Measurements from ENCODE around the gene C10orf90. TPM values are rescaled to one million over a fixed set of nuclear protein-coding genes. Genes with fewer than 3 reads are reported as not detected.

Gene C10orf90
- polyA plus RNA-seq, 3 donors: not detected

- no peaks in the 10 kb centered on the region for H3K27me3 ChIP-seq (ENCODE audit: control insufficient read depth in 2 of 2, insufficient read depth in 2 of 2, low read length in 2 of 2)
- H3K4me1 ChIP-seq (ENCODE audit: control insufficient read depth in 1 of 2, insufficient read depth in 2 of 2, low read length in 2 of 2): no peaks in the 10 kb centered on the region
- H3K4me3 ChIP-seq (replicated peaks in 1 of 3; ENCODE audit: low read depth in 2 of 3, low read length in 3 of 3): no peak overlapping the region
- H3K79me2 ChIP-seq (ENCODE audit: insufficient read depth, low read length): no peaks in the 10 kb centered on the region
- H3K4me1 Mint-ChIP-seq: no peaks in the 10 kb centered on the region
- TF ChIP-seq CTCF (IDR thresholded peaks at IDR 0.05): no peak
- peaks cover 4 to 6% (median 4%) of the 10 kb centered on the region in 3 donors for H3K27me3 Mint-ChIP-seq (ENCODE audit: low read depth in 3 of 3)
- no peak overlapping the region for H3K4me2 ChIP-seq (replicated peaks; ENCODE audit: extremely low read depth, low read length, poor library complexity, severe bottlenecking)
- no peak overlapping the region for H3K4me3 Mint-ChIP-seq
- no peak overlapping the region for H3K27ac ChIP-seq (ENCODE audit: low read depth in 1 of 2, low read length in 2 of 2)
- H3K9ac ChIP-seq (ENCODE audit: insufficient read depth, low read length, poor library complexity, severe bottlenecking): no peak overlapping the region
- H3K9me3 ChIP-seq (replicated peaks in 1 of 2; ENCODE audit: control insufficient read depth in 1 of 2, insufficient read depth in 1 of 2, low read length in 2 of 2): peaks cover under 1 to 6% of the 10 kb centered on the region in 2 donors
- H3K36me3 Mint-ChIP-seq: no peaks in the 10 kb centered on the region
- H3K9me3 Mint-ChIP-seq: peaks cover 0 to 9% (median 2%) of the 10 kb centered on the region in 7 donors
- DNase-seq: no peak
- no peak overlapping the region for H2AFZ ChIP-seq (ENCODE audit: insufficient read depth, low read depth, low read length, poor library complexity, severe bottlenecking)
- no peaks in the 10 kb centered on the region for H3K36me3 ChIP-seq (replicated peaks in 1 of 2; ENCODE audit: control insufficient read depth in 1 of 2, insufficient read depth in 2 of 2, low read length in 2 of 2)
- H3K27ac Mint-ChIP-seq: no peak overlapping the region
- WGBS (ENCODE audit: insufficient coverage): 100% methylated on average over 1 of the region's 3 CpGs
- H4K20me1 ChIP-seq (ENCODE audit: insufficient read depth, low read length): no peaks in the 10 kb centered on the region
- intact Hi-C loops (cut with micrococcal nuclease): no loop called here
Observed at GRCh38 chr10:126667568-126667967, 2.9 kb downstream of the C10orf90 start.

GRCh38 chr10:126665207-126665606 is 5.3 kb downstream of the C10orf90 start:
- Mint-ChIP-seq H3K4me1 (no peaks in the 10 kb centered on the region), H3K4me3 (no peak overlapping the region), H3K27ac (no peak overlapping the region), H3K27me3 (ENCODE audit: low read depth in 3 of 3) (peaks cover 4 to 7% (median 4%) of the 10 kb centered on the region in 3 donors), H3K9me3 (peaks cover 0 to 4% (median 2%) of the 10 kb centered on the region in 7 donors), H3K36me3 (no peaks in the 10 kb centered on the region)
- Histone ChIP-seq H3K27ac (ENCODE audit: low read depth in 1 of 2, low read length in 2 of 2) (no peak overlapping the region), H3K4me2 (replicated peaks; ENCODE audit: extremely low read depth, low read length, poor library complexity, severe bottlenecking) (no peak overlapping the region), H3K9me3 (replicated peaks in 1 of 2; ENCODE audit: control insufficient read depth in 1 of 2, insufficient read depth in 1 of 2, low read length in 2 of 2) (no peaks in the 10 kb centered on the region), H3K27me3 (ENCODE audit: control insufficient read depth in 2 of 2, insufficient read depth in 2 of 2, low read length in 2 of 2) (no peaks in the 10 kb centered on the region), H2AFZ (ENCODE audit: insufficient read depth, low read depth, low read length, poor library complexity, severe bottlenecking) (no peak overlapping the region), H3K36me3 (replicated peaks in 1 of 2; ENCODE audit: control insufficient read depth in 1 of 2, insufficient read depth in 2 of 2, low read length in 2 of 2) (no peaks in the 10 kb centered on the region), H3K9ac (ENCODE audit: insufficient read depth, low read length, poor library complexity, severe bottlenecking) (no peak overlapping the region), H4K20me1 (ENCODE audit: insufficient read depth, low read length) (no peaks in the 10 kb centered on the region), H3K4me3 (replicated peaks in 1 of 3; ENCODE audit: low read depth in 2 of 3, low read length in 3 of 3) (no peak overlapping the region), H3K4me1 (ENCODE audit: control insufficient read depth in 1 of 2, insufficient read depth in 2 of 2, low read length in 2 of 2) (no peaks in the 10 kb centered on the region), H3K79me2 (ENCODE audit: insufficient read depth, low read length) (no peaks in the 10 kb centered on the region)
- intact Hi-C loops (cut with micrococcal nuclease): no loop called here
- TF ChIP-seq CTCF (IDR thresholded peaks at IDR 0.05): no peak
- WGBS (ENCODE audit: insufficient coverage): 100% methylated on average over 2 of the region's 4 CpGs
- DNase-seq: no peak
